GM06990 (cell line): Measurements from ENCODE around the gene PTPRD.

ENCODE experiments used
- DNase-seq: peaks from one replicate; pipeline ENCODE4 v3.0.0-alpha.2; 2011; ENCODE audit not compliant: insufficient read length; ENCODE audit errors: extremely low read depth
- H3K27me3 ChIP-seq: replicated peaks from 2 replicates; pipeline ENCODE4 v1.6.0; 2011; ENCODE audit warnings: low read length; ENCODE audit not compliant: control insufficient read depth, insufficient read depth
- H3K36me3 ChIP-seq: 2 replicates; pipeline ENCODE4 v1.5.1; 2011; ENCODE audit warnings: low read length; ENCODE audit not compliant: control insufficient read depth, insufficient read depth
- H3K4me3 ChIP-seq: replicated peaks from 2 replicates; pipeline ENCODE4 v1.5.1; 2011; ENCODE audit warnings: low read depth, mild to moderate bottlenecking, control low read depth, low read length
- TF ChIP-seq, protein P1 (sequence below): IDR thresholded peaks from 2 replicates; pipeline ENCODE4 v1.5.1; 2011; ENCODE audit warnings: low read length, control low read depth, mild to moderate bottlenecking, inconsistent platforms; ENCODE audit not compliant: insufficient read depth, poor library complexity, severe bottlenecking

PTPRD gene

DNA sequence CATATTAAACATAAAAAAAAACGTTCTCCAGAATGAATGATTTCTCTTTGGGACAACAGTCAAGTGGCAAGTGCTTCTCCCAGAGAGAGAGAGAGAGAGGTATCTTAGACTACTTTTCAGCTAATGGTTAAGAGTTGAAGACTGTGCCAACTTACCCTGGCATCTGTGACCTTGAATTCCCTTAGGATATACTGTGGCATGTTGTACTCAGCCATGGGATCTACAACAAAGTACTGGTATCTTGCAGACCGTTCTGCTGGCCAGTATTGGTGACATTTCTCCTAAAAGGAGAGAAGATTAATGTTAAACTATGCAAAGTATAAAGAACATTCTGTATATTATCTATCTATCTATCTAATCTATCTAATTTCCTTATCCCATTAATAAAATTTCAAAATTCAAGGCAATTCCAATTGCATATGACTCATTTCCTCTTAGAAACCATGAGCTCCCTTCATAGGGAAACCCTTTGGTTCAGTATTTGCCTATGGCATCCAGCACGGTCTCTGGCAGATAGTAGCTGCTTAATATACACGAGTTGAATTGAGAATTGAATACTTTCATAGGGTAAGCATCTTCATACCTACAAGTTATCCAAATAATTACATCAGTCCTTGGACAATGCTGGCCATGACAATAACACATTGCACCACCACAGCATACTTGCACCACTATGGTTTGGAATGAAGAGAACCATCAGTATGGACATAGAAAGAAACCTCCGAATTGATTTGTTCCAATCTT is 2273.9 kb downstream of the PTPRD start:
- H3K36me3 ChIP-seq: no peaks in the 10 kb centered on the region
- no peak for DNase-seq
- H3K4me3 ChIP-seq: no peak overlapping the region
- H3K27me3 ChIP-seq: no peaks in the 10 kb centered on the region
- TF ChIP-seq, protein P1, sequence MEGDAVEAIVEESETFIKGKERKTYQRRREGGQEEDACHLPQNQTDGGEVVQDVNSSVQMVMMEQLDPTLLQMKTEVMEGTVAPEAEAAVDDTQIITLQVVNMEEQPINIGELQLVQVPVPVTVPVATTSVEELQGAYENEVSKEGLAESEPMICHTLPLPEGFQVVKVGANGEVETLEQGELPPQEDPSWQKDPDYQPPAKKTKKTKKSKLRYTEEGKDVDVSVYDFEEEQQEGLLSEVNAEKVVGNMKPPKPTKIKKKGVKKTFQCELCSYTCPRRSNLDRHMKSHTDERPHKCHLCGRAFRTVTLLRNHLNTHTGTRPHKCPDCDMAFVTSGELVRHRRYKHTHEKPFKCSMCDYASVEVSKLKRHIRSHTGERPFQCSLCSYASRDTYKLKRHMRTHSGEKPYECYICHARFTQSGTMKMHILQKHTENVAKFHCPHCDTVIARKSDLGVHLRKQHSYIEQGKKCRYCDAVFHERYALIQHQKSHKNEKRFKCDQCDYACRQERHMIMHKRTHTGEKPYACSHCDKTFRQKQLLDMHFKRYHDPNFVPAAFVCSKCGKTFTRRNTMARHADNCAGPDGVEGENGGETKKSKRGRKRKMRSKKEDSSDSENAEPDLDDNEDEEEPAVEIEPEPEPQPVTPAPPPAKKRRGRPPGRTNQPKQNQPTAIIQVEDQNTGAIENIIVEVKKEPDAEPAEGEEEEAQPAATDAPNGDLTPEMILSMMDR: no peak

DNA sequence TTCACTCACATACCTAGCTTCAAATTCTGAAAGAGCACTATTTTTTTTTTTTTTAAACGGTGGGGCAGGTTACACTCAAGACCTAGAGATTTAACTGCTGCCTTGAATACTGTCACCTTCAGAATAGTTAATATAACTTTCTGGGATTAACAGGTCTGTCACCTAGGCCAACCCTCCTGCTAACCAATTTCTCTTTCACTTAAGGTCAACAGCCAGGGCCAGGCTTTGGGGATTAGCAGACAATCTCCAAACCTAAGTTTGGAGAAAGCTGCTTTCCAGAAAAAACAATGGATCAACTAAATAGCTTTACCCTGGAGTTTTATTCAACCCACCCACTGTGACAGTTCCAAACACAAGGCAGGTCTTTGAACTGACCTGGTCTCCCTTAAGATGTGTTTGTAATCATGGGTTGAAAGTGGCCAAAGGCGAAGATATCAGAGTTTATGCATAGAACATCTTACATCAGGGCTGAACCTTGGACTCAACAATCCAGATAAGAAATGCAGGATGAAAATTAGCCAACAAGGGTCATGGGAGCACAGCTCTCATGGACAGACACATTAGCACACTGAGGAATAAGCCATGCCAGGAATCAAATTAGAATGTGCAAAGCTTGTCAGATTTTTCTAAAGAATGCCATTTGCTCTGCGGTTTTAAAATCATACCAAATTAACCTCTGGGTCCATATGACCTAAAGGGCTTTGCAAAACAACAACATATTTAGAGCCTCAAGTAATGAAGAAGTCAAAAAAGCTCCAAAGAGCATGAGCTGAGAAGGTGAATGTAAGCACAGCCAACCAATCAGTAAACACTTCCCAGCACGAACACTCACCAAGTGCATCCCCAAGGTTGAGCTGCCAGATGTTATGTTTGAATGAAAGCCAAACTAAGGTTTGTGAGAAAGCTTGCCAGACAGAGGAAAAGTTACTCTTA is 2274.7 kb downstream of the PTPRD start:
- Histone ChIP-seq H3K27me3 (no peaks in the 10 kb centered on the region), H3K36me3 (no peaks in the 10 kb centered on the region), H3K4me3 (no peak overlapping the region)
- TF ChIP-seq, protein P1: no peak
- no peak for DNase-seq

DNA sequence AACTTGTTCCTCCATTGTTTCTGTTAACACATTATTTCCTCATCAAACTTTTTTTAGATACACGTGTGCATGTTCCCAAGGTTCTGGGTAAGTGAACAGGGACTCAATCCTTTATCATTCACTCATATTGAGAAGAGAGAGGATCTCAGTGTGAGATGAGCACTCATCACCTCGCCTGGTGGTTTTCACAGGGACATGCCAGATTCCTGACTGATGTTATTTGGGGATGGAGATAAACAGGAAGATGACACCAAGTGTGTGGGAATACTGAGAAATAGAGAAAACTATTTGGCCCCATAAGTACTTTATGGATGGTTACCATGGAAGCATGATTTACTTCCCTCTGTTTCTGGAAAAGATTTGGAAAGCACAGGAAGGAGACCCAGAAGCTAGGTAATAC is 2279.9 kb downstream of the PTPRD start:
- TF ChIP-seq, protein P1: no peak
- Histone ChIP-seq H3K36me3 (no peaks in the 10 kb centered on the region), H3K4me3 (no peak overlapping the region), H3K27me3 (no peaks in the 10 kb centered on the region)
- no peak for DNase-seq

DNA sequence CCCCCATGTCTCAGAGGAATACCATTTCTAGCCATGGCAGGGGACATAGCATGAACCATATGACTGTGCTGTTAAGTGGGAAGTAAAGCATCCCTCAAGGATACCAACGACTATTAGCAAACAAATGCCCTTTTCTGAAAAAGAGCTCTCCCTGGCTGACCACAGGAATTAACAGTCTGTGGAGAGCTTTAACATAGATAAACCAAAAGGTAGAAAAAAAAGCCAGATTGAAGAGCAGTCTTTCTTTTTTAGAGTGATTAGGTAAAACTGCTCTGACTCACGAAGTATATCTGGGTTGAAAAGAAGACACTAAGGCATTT is 2280.5 kb downstream of the PTPRD start:
- DNase-seq: no peak
- no peaks in the 10 kb centered on the region for H3K36me3 ChIP-seq
- no peak overlapping the region for H3K4me3 ChIP-seq
- no peaks in the 10 kb centered on the region for H3K27me3 ChIP-seq
- TF ChIP-seq, protein P1: no peak

DNA sequence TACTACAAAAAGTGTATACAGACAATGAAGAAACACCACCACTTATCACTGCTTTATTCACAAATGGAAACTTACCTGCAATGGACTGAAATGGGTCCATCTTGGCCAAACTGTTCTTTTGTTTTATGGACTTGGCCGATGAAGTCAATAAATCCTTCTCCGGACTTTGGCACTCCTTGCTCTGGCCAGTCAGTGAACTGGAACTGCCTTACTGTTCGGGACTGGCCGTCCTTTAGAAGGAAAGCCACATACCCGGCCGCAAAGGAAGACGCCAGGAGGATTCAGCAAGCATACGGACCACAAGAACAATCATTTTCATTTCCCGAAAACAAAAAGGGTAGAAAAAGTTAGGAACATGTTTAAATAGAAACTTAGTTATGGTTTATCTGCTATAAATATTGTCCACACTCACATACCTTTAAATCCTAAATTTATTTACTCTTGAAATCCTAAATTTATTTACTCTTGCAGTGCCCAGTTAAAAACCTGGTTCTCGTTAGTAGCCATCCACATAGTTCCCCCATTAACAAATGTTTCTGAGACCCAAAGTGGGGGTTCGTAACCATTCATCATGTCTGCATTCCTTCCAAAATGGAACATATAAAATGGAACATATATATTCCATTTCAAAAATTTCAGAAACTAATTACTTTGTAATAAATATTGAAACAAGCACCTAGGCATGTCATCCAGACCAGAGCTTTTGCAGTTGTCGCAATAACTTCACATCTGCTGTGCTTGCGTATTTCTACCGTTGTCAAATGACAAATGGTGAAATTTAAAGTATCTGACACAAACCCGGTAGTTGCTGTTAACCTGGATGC is 2281.1 kb downstream of the PTPRD start:
- Histone ChIP-seq H3K36me3 (no peaks in the 10 kb centered on the region), H3K4me3 (no peak overlapping the region), H3K27me3 (no peaks in the 10 kb centered on the region)
- DNase-seq: no peak
- TF ChIP-seq, protein P1: no peak
